SU-DHL-6 (cell line): Measurements from ENCODE around the gene APLNR.

ENCODE experiments used
- EZH2phosphoT487 ChIP-seq: fragments of 200-600 bp; sonication (generic), shearing (Covaris generic); conservative IDR thresholded peaks from 2 replicates; pipeline ENCODE4 v1.6.1; 2018; ENCODE audit warnings: mild to moderate bottlenecking, antibody characterized with exemption, low read length, moderate library complexity, mixed read lengths
- TF ChIP-seq, protein P1 (sequence below): fragments of 200-600 bp; sonication (generic); IDR thresholded peaks from one replicate; pipeline ENCODE4 v1.5.1; 2017; ENCODE audit warnings: antibody characterized with exemption, mild to moderate bottlenecking, low read length, moderate library complexity; ENCODE audit not compliant: insufficient read depth, poor library complexity, severe bottlenecking

DNA sequence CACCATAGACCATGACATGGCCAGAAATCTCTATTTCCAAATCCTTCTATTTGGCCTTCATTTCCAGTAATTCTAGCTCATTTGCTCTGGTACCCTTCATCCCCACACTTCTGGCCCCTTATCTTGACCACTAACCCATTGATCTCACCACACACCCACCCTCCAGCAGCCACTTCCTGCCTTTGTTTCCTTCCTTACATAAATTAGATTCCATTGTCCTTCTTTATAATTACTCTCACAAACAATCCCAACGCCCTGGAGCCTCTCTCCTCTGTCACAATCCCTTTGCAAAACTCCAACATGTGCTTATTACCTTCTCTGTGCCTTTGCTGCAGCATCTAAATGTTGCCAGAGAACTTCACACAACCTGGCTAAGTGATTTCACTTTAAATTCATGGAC is 14.8 kb downstream of the APLNR start:
- TF ChIP-seq, protein P1, sequence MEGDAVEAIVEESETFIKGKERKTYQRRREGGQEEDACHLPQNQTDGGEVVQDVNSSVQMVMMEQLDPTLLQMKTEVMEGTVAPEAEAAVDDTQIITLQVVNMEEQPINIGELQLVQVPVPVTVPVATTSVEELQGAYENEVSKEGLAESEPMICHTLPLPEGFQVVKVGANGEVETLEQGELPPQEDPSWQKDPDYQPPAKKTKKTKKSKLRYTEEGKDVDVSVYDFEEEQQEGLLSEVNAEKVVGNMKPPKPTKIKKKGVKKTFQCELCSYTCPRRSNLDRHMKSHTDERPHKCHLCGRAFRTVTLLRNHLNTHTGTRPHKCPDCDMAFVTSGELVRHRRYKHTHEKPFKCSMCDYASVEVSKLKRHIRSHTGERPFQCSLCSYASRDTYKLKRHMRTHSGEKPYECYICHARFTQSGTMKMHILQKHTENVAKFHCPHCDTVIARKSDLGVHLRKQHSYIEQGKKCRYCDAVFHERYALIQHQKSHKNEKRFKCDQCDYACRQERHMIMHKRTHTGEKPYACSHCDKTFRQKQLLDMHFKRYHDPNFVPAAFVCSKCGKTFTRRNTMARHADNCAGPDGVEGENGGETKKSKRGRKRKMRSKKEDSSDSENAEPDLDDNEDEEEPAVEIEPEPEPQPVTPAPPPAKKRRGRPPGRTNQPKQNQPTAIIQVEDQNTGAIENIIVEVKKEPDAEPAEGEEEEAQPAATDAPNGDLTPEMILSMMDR, result no peak
- TF ChIP-seq EZH2phosphoT487, result no peak
